GM23338 (cell line): Measurements from ENCODE around the gene KAZALD1. TPM values are rescaled to one million over a fixed set of nuclear protein-coding genes. Genes with fewer than 3 reads are reported as not detected.

Source experiments
- ATAC-seq: fragments of 200-7000 bp; cut with Tn5 transposase; 3 replicates; pipeline ENCODE4 v1.9.1; 2020
- DNase-seq: peaks from one replicate; pipeline ENCODE4 v3.0.0-alpha.2; 2015; ENCODE audit warnings: low spot score
- H2AFZ ChIP-seq: fragments of 200-600 bp; sonication (generic); 2 replicates; pipeline ENCODE4 v1.8.0; 2016; ENCODE audit warnings: antibody characterized with exemption, mild to moderate bottlenecking, moderate library complexity
- H3F3A ChIP-seq: fragments of 200-600 bp; sonication (generic); replicated peaks from 2 replicates; pipeline ENCODE4 v1.8.0; 2017; ENCODE audit warnings: antibody characterized with exemption, mixed run types, low read depth
- H3K27ac ChIP-seq: fragments of 200-600 bp; sonication (generic); 2 replicates; pipeline ENCODE4 v1.6.1; 2016; ENCODE audit warnings: low read depth
- H3K27me3 ChIP-seq: fragments of 200-600 bp; sonication (generic); 2 replicates; pipeline ENCODE4 v1.8.0; 2016; ENCODE audit warnings: mild to moderate bottlenecking, mixed run types, moderate library complexity; ENCODE audit not compliant: insufficient read depth
- H3K36me3 ChIP-seq: fragments of 200-600 bp; sonication (generic); 2 replicates; pipeline ENCODE4 v1.8.0; 2016; ENCODE audit warnings: mild to moderate bottlenecking; ENCODE audit not compliant: insufficient read depth
- H3K4me1 ChIP-seq: fragments of 200-600 bp; sonication (generic); 2 replicates; pipeline ENCODE4 v1.8.0; 2016; ENCODE audit warnings: mild to moderate bottlenecking, moderate library complexity; ENCODE audit not compliant: insufficient read depth
- H3K4me2 ChIP-seq: fragments of 200-600 bp; sonication (generic); 2 replicates; pipeline ENCODE4 v1.7.1; 2017; ENCODE audit warnings: mixed run types
- H3K4me3 ChIP-seq: fragments of 200-600 bp; sonication (generic); 2 replicates; pipeline ENCODE4 v1.6.1; 2016; ENCODE audit warnings: mixed run types
- H3K79me2 ChIP-seq: fragments of 200-600 bp; sonication (generic); replicated peaks from 2 replicates; pipeline ENCODE4 v1.8.0; 2017; ENCODE audit warnings: mild to moderate bottlenecking; ENCODE audit not compliant: insufficient read depth
- H3K9me2 ChIP-seq: fragments of 200-600 bp; sonication (generic); 2 replicates; pipeline ENCODE4 v1.8.0; 2017; ENCODE audit not compliant: insufficient read depth
- H4K20me1 ChIP-seq: fragments of 200-600 bp; sonication (generic); replicated peaks from 2 replicates; pipeline ENCODE4 v1.8.0; 2017; ENCODE audit warnings: mild to moderate bottlenecking; ENCODE audit not compliant: insufficient read depth
- H3K27ac Mint-ChIP-seq: 2 replicates; pipeline ENCODE4 v1.8.0; 2020; ENCODE audit warnings: inconsistent platforms, mild to moderate bottlenecking, moderate library complexity, mixed read lengths
- H3K27me3 Mint-ChIP-seq: 3 replicates; pipeline ENCODE4 v1.8.0; 2022; ENCODE audit warnings: low read depth, mild to moderate bottlenecking, moderate library complexity, mixed read lengths, inconsistent platforms; ENCODE audit not compliant: insufficient read depth, poor library complexity
- H3K36me3 Mint-ChIP-seq: 3 replicates; pipeline ENCODE4 v1.8.0; 2021; ENCODE audit warnings: low read depth, mild to moderate bottlenecking, inconsistent platforms, moderate library complexity, mixed read lengths
- H3K4me1 Mint-ChIP-seq: 3 replicates; pipeline ENCODE4 v1.8.0; 2020; ENCODE audit warnings: mild to moderate bottlenecking, inconsistent platforms, mixed read lengths
- H3K4me3 Mint-ChIP-seq: 3 replicates; pipeline ENCODE4 v1.8.0; 2021; ENCODE audit warnings: moderate library complexity, mild to moderate bottlenecking, inconsistent platforms, mixed read lengths
- H3K9me3 Mint-ChIP-seq: 3 replicates; pipeline ENCODE4 v1.8.0; 2020; ENCODE audit warnings: moderate library complexity, mild to moderate bottlenecking, inconsistent platforms, mixed read lengths
- EZH2 ChIP-seq: fragments of 200-600 bp; sonication (generic); IDR thresholded peaks from one replicate; pipeline ENCODE4 v1.8.0; 2017; ENCODE audit warnings: antibody characterized with exemption, mild to moderate bottlenecking, low read depth; ENCODE audit not compliant: unreplicated experiment
- EZH2phosphoT487 ChIP-seq: fragments of 200-600 bp; sonication (generic); IDR thresholded peaks from one replicate; pipeline ENCODE4 v1.8.1; 2018; ENCODE audit warnings: antibody characterized with exemption; ENCODE audit not compliant: unreplicated experiment
- JUNB ChIP-seq: IDR thresholded peaks from one replicate; pipeline ENCODE4 v1.6.1; 2016; ENCODE audit warnings: antibody characterized with exemption; ENCODE audit not compliant: unreplicated experiment
- NANOG ChIP-seq: IDR thresholded peaks from 2 replicates; pipeline ENCODE4 v1.6.1; 2016; ENCODE audit warnings: antibody characterized with exemption, borderline replicate concordance
- POLR2AphosphoS5 ChIP-seq: IDR thresholded peaks from 2 replicates; pipeline ENCODE4 v1.6.1; 2016; ENCODE audit warnings: antibody characterized with exemption, low read depth
- REST ChIP-seq: IDR thresholded peaks from one replicate; pipeline ENCODE4 v1.6.1; 2018; ENCODE audit warnings: antibody characterized with exemption; ENCODE audit not compliant: unreplicated experiment
- STAT1 ChIP-seq: IDR thresholded peaks from one replicate; pipeline ENCODE4 v1.6.1; 2016; ENCODE audit warnings: antibody characterized with exemption; ENCODE audit not compliant: unreplicated experiment
- ZNF114 ChIP-seq: fragments of 250-450 bp; sonication (Bioruptor Pico); IDR thresholded peaks from 2 replicates; pipeline ENCODE4 v1.5.0; 2020; ENCODE audit warnings: mild to moderate bottlenecking, moderate library complexity
- ZNF331 ChIP-seq: fragments of 250-450 bp; sonication (Bioruptor Pico); IDR thresholded peaks from 2 replicates; pipeline ENCODE4 v1.5.0; 2020; ENCODE audit warnings: low read depth, mild to moderate bottlenecking, moderate library complexity
- polyA plus RNA-seq: library from polyadenylated mRNA; unstranded; fragments of >200 nt; fragmentation: Nextera tagmentation; extraction: Ambion mirVana; gene quantifications from 2 replicates; pipeline ENCODE4 v1.2.1, GENCODE V29; 2016
- total RNA-seq: library from RNA; depleted of rRNA; stranded (reverse); fragments of >200 nt; shearing (Covaris generic); gene quantifications from 2 replicates; pipeline ENCODE4 v1.2.3, GENCODE V29; 2014
- TF ChIP-seq, protein P1 (sequence below): fragments of 250-450 bp; sonication (Bioruptor Pico); IDR thresholded peaks from 2 replicates; pipeline ENCODE4 v1.5.0; 2020; ENCODE audit warnings: mild to moderate bottlenecking, moderate library complexity
- TF ChIP-seq, protein P2 (sequence below): IDR thresholded peaks from 2 replicates; pipeline ENCODE4 v1.6.1; 2016; ENCODE audit warnings: antibody characterized with exemption

The KAZALD1 gene
- total and polyA plus RNA-seq, 2 experiments from 2014 or later, result 0.27 to 1.3 TPM

DNA sequence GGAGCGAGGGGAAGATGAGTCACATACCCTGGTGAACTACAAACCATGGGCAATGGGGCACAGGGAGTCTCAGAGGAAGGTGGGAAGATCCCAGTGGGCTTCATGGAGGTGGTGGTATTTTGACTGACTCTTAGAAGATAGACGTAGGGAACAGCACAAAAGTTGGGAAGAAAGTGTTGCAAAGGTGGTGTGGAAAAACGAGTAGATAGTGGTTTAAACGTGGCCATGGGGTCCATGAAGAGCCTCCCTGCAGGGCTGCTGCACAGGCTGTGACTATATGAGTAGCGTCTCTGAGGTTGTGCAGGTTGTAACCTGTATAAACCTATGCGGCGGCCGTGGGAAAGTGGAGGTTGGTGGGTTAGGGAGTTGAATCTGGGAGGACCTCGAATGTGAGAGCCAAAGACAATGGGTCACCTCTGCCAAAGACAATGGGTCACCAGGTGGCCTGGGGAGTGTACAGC is 48.4 kb upstream of the KAZALD1 start:
- Histone ChIP-seq H3K4me3 (no peak overlapping the region), H2AFZ (no peak overlapping the region), H3K27me3 (peaks cover 36% of the 10 kb centered on the region), H3K9me2 (no peaks in the 10 kb centered on the region), H3K79me2 (no peaks in the 10 kb centered on the region), H3K4me2 (no peak overlapping the region), H3K4me1 (peaks cover 19% of the 10 kb centered on the region; the same call in 1 of the 2 replicates), H3F3A (0 out of 2 replicates have a peak, but pooled peaks cover 4% of the 10 kb centered on the region), H3K36me3 (no peaks in the 10 kb centered on the region), H4K20me1 (no peaks in the 10 kb centered on the region), H3K27ac (no peak overlapping the region)
- no peak for ATAC-seq
- TF ChIP-seq REST, result no peak
- TF ChIP-seq EZH2phosphoT487, result no peak
- TF ChIP-seq, protein P1, sequence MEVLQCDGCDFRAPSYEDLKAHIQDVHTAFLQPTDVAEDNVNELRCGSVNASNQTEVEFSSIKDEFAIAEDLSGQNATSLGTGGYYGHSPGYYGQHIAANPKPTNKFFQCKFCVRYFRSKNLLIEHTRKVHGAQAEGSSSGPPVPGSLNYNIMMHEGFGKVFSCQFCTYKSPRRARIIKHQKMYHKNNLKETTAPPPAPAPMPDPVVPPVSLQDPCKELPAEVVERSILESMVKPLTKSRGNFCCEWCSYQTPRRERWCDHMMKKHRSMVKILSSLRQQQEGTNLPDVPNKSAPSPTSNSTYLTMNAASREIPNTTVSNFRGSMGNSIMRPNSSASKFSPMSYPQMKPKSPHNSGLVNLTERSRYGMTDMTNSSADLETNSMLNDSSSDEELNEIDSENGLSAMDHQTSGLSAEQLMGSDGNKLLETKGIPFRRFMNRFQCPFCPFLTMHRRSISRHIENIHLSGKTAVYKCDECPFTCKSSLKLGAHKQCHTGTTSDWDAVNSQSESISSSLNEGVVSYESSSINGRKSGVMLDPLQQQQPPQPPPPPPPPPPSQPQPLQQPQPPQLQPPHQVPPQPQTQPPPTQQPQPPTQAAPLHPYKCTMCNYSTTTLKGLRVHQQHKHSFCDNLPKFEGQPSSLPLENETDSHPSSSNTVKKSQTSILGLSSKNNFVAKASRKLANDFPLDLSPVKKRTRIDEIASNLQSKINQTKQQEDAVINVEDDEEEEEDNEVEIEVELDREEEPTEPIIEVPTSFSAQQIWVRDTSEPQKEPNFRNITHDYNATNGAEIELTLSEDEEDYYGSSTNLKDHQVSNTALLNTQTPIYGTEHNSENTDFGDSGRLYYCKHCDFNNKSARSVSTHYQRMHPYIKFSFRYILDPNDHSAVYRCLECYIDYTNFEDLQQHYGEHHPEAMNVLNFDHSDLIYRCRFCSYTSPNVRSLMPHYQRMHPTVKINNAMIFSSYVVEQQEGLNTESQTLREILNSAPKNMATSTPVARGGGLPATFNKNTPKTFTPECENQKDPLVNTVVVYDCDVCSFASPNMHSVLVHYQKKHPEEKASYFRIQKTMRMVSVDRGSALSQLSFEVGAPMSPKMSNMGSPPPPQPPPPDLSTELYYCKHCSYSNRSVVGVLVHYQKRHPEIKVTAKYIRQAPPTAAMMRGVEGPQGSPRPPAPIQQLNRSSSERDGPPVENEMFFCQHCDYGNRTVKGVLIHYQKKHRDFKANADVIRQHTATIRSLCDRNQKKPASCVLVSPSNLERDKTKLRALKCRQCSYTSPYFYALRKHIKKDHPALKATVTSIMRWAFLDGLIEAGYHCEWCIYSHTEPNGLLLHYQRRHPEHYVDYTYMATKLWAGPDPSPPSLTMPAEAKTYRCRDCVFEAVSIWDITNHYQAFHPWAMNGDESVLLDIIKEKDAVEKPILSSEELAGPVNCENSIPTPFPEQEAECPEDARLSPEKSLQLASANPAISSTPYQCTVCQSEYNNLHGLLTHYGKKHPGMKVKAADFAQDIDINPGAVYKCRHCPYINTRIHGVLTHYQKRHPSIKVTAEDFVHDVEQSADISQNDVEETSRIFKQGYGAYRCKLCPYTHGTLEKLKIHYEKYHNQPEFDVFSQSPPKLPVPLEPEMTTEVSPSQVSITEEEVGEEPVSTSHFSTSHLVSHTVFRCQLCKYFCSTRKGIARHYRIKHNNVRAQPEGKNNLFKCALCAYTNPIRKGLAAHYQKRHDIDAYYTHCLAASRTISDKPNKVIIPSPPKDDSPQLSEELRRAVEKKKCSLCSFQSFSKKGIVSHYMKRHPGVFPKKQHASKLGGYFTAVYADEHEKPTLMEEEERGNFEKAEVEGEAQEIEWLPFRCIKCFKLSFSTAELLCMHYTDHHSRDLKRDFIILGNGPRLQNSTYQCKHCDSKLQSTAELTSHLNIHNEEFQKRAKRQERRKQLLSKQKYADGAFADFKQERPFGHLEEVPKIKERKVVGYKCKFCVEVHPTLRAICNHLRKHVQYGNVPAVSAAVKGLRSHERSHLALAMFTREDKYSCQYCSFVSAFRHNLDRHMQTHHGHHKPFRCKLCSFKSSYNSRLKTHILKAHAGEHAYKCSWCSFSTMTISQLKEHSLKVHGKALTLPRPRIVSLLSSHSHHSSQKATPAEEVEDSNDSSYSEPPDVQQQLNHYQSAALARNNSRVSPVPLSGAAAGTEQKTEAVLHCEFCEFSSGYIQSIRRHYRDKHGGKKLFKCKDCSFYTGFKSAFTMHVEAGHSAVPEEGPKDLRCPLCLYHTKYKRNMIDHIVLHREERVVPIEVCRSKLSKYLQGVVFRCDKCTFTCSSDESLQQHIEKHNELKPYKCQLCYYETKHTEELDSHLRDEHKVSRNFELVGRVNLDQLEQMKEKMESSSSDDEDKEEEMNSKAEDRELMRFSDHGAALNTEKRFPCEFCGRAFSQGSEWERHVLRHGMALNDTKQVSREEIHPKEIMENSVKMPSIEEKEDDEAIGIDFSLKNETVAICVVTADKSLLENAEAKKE (CRISPR knock-in tag), result no peak
- no peak for TF ChIP-seq ZNF331 (CRISPR knock-in tag)
- TF ChIP-seq JUNB, result no peak
- no peak for TF ChIP-seq STAT1
- TF ChIP-seq, protein P2, sequence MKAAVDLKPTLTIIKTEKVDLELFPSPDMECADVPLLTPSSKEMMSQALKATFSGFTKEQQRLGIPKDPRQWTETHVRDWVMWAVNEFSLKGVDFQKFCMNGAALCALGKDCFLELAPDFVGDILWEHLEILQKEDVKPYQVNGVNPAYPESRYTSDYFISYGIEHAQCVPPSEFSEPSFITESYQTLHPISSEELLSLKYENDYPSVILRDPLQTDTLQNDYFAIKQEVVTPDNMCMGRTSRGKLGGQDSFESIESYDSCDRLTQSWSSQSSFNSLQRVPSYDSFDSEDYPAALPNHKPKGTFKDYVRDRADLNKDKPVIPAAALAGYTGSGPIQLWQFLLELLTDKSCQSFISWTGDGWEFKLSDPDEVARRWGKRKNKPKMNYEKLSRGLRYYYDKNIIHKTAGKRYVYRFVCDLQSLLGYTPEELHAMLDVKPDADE, result no peak
- TF ChIP-seq EZH2, result no peak
- no peak for TF ChIP-seq ZNF114
- TF ChIP-seq NANOG, result no peak
- no peak for TF ChIP-seq POLR2AphosphoS5
- H3K36me3 Mint-ChIP-seq, result no peaks in the 10 kb centered on the region
- H3K27ac Mint-ChIP-seq, result no peak overlapping the region
- no peak for DNase-seq
- no peaks in the 10 kb centered on the region; the same call in 2 of the 3 replicates for H3K9me3 Mint-ChIP-seq
- H3K27me3 Mint-ChIP-seq, result peaks cover 51% of the 10 kb centered on the region
- H3K4me3 Mint-ChIP-seq, result no peak overlapping the region
- peaks cover 24% of the 10 kb centered on the region for H3K4me1 Mint-ChIP-seq
